ENCODE results near the gene CD248.
A peak's percentile ranks its signal among the peaks of the same experiment; 100 is the strongest.

Gene CD248

DNA sequence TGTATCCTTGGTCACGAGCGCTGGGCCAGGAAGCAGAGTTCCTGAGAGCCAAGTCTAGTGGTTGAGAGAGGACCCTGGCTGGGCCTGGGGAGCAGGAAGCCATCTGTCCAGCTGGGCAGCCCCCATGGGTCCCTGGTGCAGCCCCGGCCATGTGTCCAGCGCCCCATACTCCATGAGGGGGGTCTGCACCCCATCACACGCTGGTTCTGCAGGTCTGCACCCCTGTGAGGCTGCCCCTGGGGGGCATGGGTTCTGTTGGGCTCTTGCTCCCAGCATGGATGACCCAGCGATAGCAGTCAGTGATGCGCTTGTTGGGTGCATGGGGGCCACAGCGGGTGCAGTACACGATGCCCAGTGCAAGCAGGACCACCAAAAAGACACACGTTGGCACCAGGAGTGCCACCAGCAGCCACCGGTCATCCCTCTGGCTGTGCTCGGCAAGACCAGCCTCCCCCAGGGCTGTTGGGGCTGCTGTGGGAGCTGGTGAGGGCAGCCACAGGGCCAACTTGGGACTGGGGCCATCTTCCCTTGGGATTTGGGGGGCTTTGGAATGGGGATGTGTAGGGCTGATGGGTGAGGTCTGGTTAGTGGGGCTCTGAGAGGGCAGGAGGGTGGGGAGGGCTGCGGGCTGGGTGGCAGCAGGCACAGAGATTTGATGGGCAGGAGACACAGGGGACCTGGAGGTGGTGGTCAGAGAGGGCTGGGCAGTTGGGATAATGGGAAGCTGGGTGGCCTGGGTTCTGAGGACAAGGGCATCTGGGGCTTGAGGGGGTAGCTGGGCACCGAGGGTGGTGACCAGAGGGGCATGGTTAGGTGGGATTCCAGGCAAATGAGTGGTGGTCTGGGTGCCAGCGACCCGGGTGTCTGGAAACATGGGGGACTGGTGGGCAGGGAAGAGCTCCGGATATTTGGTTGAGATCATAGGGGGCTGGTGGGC is 2.0 kb downstream of the CD248 start:
- TF ChIP-seq TARDBP (IDR thresholded peaks at IDR 0.05) (no peak), LEF1 (IDR thresholded peaks at IDR 0.05; ENCODE audit: borderline replicate concordance) (no peak), CTBP1 (IDR thresholded peaks at IDR 0.05; ENCODE audit: borderline replicate concordance) (no peak), SUZ12 (IDR thresholded peaks at IDR 0.05) (no peak), FOXM1 (IDR thresholded peaks at IDR 0.05; ENCODE audit: borderline replicate concordance) (no peak), FOXA1 (IDR thresholded peaks at IDR 0.05) (no peak), FOXK2 (IDR thresholded peaks at IDR 0.05) (no peak), SP1 (IDR thresholded peaks at IDR 0.05) (no peak), HDGF (IDR thresholded peaks at IDR 0.05; ENCODE audit: borderline replicate concordance) (no peak), ARNT (IDR thresholded peaks at IDR 0.05) (no peak), BHLHE40 (IDR thresholded peaks at IDR 0.05; ENCODE audit: borderline replicate concordance) (no peak), ELF4 (IDR thresholded peaks at IDR 0.05) (no peak), NFRKB (IDR thresholded peaks at IDR 0.05) (no peak), L3MBTL2 (conservative IDR thresholded peaks at IDR 0.05) (no peak), ZNF384 (IDR thresholded peaks at IDR 0.05) (no peak)
- TF ChIP-seq, protein P1, sequence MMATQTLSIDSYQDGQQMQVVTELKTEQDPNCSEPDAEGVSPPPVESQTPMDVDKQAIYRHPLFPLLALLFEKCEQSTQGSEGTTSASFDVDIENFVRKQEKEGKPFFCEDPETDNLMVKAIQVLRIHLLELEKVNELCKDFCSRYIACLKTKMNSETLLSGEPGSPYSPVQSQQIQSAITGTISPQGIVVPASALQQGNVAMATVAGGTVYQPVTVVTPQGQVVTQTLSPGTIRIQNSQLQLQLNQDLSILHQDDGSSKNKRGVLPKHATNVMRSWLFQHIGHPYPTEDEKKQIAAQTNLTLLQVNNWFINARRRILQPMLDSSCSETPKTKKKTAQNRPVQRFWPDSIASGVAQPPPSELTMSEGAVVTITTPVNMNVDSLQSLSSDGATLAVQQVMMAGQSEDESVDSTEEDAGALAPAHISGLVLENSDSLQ (IDR thresholded peaks at IDR 0.05), result no peak
- CTCF ChIA-PET, result interaction anchor here (3.9 kb wide), 1 partner anchor 21 kb away, joined by 21 read pairs; the partner anchor contains the start of gene RIN1
- POLR2A ChIA-PET, result interaction anchor here (0.7 to 1.5 kb wide), 3 partner anchors 19 to 29 kb away, joined by 3 to 6 read pairs (median 4); partner anchors contain the start of gene YIF1A
- DNase-seq (ENCODE audit: extremely low spot score), result no peak

DNA sequence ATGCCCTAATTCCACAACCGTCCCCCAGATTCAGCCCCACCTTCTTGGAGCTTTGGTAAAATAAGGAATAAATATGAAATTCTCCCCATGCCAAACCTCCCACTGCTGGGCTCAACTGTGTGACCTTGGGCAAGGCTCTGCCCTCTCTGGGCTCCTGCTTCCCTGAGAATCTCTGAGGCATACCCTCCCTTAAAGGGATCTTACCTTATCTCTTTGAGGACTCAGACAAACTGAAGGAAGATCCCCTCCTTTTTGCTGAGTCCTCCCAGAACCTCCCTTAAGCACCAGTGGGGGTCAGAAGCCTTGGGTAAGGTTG is 2.7 kb downstream of the CD248 start:
- ChIA-PET POLR2A (interaction anchor here (1.4 kb wide), 1 partner anchor 28 kb away, joined by 4 read pairs; no protein-coding TSS in a partner anchor), CTCF (interaction anchor here (3.5 to 3.9 kb wide), 2 partner anchors 21 to 71 kb away, joined by 21 to 31 read pairs; partner anchors contain the start of gene RIN1)
- DNase-seq (ENCODE audit: extremely low spot score), result no peak
- no peak for TF ChIP-seq HDGF (IDR thresholded peaks at IDR 0.05; ENCODE audit: borderline replicate concordance)
- TF ChIP-seq FOXK2 (IDR thresholded peaks at IDR 0.05), result no peak
- TF ChIP-seq SUZ12 (IDR thresholded peaks at IDR 0.05), result no peak
- no peak for TF ChIP-seq FOXA1 (IDR thresholded peaks at IDR 0.05)

DNA sequence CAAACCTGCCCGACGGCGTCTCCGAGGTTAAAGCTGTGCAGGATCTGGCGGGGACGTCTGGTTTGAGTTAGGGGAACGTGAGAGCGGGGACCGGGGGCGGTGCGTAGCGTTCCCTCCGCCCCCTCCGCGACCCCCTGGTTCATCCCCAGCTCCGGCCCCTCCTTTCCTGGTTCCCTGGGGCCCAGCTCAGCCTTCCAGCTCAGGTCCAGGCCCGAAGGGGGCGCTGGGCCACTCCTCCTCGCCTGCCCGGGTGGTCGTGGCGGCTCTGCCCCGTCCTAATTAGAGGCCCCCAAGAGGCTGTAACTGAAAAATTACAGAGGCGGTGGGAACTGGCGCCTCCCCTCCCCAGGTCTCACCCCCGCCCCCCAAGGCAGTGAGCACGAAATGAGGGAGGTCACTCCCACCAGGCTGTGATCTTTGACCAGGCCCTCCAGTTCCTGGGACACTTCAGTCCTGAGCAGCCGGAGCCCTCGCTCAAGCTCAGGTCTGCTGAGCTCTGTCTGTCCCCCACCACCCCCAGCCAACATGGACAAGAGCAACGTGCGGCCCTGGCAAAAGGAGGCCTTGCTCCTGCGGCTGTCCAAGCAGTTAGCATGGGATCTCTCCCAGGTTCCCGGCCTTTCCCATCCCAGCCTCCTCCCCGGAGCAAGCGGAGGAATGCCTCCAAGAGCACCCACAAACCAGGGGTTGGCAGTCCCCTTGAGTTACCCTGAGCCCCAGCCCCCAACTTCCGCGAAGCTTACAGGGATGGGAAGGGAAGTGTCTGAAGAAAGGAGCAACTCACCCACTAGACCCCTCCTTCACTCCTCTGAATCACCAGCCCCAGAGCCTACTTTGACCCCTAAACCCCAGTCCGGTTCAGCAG is 3.3 kb downstream of the CD248 start:
- no peak for DNase-seq (ENCODE audit: extremely low spot score)
- TF ChIP-seq, protein P1 (IDR thresholded peaks at IDR 0.05), result no peak
- TF ChIP-seq FOXM1 (IDR thresholded peaks at IDR 0.05; ENCODE audit: borderline replicate concordance) (no peak), BHLHE40 (IDR thresholded peaks at IDR 0.05; ENCODE audit: borderline replicate concordance) (no peak), LEF1 (IDR thresholded peaks at IDR 0.05; ENCODE audit: borderline replicate concordance) (no peak), CTBP1 (IDR thresholded peaks at IDR 0.05; ENCODE audit: borderline replicate concordance) (no peak), L3MBTL2 (conservative IDR thresholded peaks at IDR 0.05) (no peak), FOXK2 (IDR thresholded peaks at IDR 0.05) (no peak), FOXA1 (IDR thresholded peaks at IDR 0.05) (no peak), SP1 (IDR thresholded peaks at IDR 0.05) (no peak), NFRKB (IDR thresholded peaks at IDR 0.05) (no peak), ZNF384 (IDR thresholded peaks at IDR 0.05) (no peak)
- ChIA-PET POLR2A (interaction anchor here (1.1 to 3.2 kb wide), 5 partner anchors 9 to 32 kb away, joined by 4 to 36 read pairs (median 5); partner anchors contain the start of genes B4GAT1, BRMS1, TMEM151A and YIF1A), CTCF (interaction anchor here (0.6 to 3.9 kb wide), 8 partner anchors 8 to 72 kb away, joined by 3 to 31 read pairs (median 14); partner anchors contain the start of gene RIN1)

DNA sequence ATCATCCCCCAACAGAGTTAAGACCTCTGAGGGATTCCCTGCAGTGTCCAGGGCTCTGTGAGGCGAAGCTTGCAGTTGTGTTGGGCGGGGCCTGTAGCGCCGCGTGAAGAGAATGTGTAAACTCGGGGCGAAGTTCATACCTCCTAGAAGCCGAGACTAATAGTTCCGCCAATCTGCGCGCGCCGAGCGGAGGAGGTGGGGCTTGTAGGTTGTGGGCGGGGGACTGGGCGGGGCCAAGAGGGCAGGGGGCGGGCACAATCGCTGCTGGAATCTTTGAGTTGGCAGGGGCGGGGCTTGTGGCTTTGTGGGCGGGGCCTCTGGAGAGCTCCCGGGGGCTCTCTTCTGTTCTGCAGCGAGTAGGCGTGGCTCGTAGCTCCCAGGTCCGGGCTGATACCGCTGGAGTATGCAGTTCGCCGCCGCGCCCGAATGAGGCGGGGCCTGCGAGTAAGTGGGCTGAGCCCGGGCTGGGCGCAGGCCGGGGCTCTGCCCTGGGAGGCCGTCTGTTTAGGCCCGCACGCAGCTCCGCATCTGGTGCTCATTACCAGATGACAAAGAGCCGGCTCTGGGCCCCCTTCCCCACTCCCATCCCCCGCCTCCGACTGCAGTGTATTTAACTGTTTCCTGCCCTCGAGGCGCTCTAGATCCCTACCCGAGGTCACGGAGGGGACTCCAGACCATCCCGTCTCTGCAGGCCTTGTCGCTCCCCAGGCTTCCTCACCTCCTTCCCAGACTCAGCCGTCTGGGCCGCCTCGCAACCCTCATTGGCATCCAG is 4.1 kb downstream of the CD248 start:
- POLR2A ChIA-PET, result interaction anchor here (0.6 to 3.2 kb wide), 8 partner anchors 10 to 365 kb away, joined by 3 to 36 read pairs (median 4); partner anchors contain the start of genes B4GAT1, BRMS1, RBM4B and SLC29A2
- no peak for TF ChIP-seq NFRKB (IDR thresholded peaks at IDR 0.05)
- no peak for TF ChIP-seq CTBP1 (IDR thresholded peaks at IDR 0.05; ENCODE audit: borderline replicate concordance)
- no peak for TF ChIP-seq FOXM1 (IDR thresholded peaks at IDR 0.05; ENCODE audit: borderline replicate concordance)
- no peak; the same call in 1 of the 2 replicates for TF ChIP-seq L3MBTL2 (conservative IDR thresholded peaks at IDR 0.05)
- TF ChIP-seq, protein P1 (IDR thresholded peaks at IDR 0.05), result no peak
- no peak for TF ChIP-seq FOXK2 (IDR thresholded peaks at IDR 0.05)
- TF ChIP-seq ARNT (IDR thresholded peaks at IDR 0.05), result no peak
- no peak for TF ChIP-seq ELF4 (IDR thresholded peaks at IDR 0.05)
- TF ChIP-seq HDGF (IDR thresholded peaks at IDR 0.05; ENCODE audit: borderline replicate concordance), result no peak
- TF ChIP-seq SUZ12 (IDR thresholded peaks at IDR 0.05), result no peak
- TF ChIP-seq SP1 (IDR thresholded peaks at IDR 0.05), result no peak
- TF ChIP-seq BHLHE40 (IDR thresholded peaks at IDR 0.05; ENCODE audit: borderline replicate concordance), result no peak
- CTCF ChIA-PET, result interaction anchor here (0.6 to 3.9 kb wide), 14 partner anchors 9 to 115 kb away, joined by 3 to 31 read pairs (median 5); partner anchors contain the start of genes B4GAT1, RIN1 and YIF1A
- peak; percentile 99 for DNase-seq (ENCODE audit: extremely low spot score)
